ENCODE results near the gene ARHGEF7. TPM values are rescaled to one million over a fixed set of nuclear protein-coding genes. Genes with fewer than 3 reads are reported as not detected.
A peak's percentile ranks its signal among the peaks of the same experiment; 100 is the strongest.

The ARHGEF7 gene
- polyA plus RNA-seq, 1 experiment: 40.3 TPM

GRCh38 chr13:111328574-111329410, 213.7 kb downstream of the ARHGEF7 start:
- H3K27me3 ChIP-seq (ENCODE audit: control insufficient read depth, insufficient read depth, low read length): peaks cover 5% of the 10 kb centered on the region
- CTCF ChIA-PET: no interaction called here
- DNase-seq (ENCODE audit: low read depth, low spot score): no peak

GRCh38 chr13:111329641-111330040, 214.5 kb downstream of the ARHGEF7 start:
- Histone ChIP-seq H3K27me3 (ENCODE audit: control insufficient read depth, insufficient read depth, low read length) (peaks cover 2% of the 10 kb centered on the region), H3K9me3 (ENCODE audit: control insufficient read depth, insufficient read depth, low read length) (peaks cover 20% of the 10 kb centered on the region), H3K27ac (ENCODE audit: low read depth, low read length) (no peak overlapping the region), H3K4me3 (ENCODE audit: low read depth, low read length) (no peak overlapping the region)
- CTCF ChIA-PET: no interaction called here
- POLR2A ChIA-PET: no interaction called here
- no peak for DNase-seq (ENCODE audit: low read depth, low spot score)
- TF ChIP-seq CTCF (IDR thresholded peaks at IDR 0.05; ENCODE audit: low read depth, low read length): no peak

More at GRCh38 chr13:111328574-111329410, 213.7 kb downstream of the ARHGEF7 start:
- Histone ChIP-seq H3K9me3 (ENCODE audit: control insufficient read depth, insufficient read depth, low read length) (peaks cover 15% of the 10 kb centered on the region; the same call in 1 of the 2 replicates), H3K4me3 (ENCODE audit: low read depth, low read length) (no peak overlapping the region), H3K27ac (ENCODE audit: low read depth, low read length) (no peak overlapping the region)
- TF ChIP-seq CTCF (IDR thresholded peaks at IDR 0.05; ENCODE audit: low read depth, low read length): no peak
- POLR2A ChIA-PET: no interaction called here

- no peak for DNase-seq (ENCODE audit: low read depth, low spot score)
- Histone ChIP-seq H3K9me3 (ENCODE audit: control insufficient read depth, insufficient read depth, low read length) (peaks cover 20% of the 10 kb centered on the region), H3K27me3 (ENCODE audit: control insufficient read depth, insufficient read depth, low read length) (peaks cover under 1% of the 10 kb centered on the region), H3K27ac (ENCODE audit: low read depth, low read length) (no peak overlapping the region), H3K4me3 (ENCODE audit: low read depth, low read length) (no peak overlapping the region)
- ChIA-PET CTCF (no interaction called here), POLR2A (no interaction called here)
- TF ChIP-seq CTCF (IDR thresholded peaks at IDR 0.05; ENCODE audit: low read depth, low read length): no peak
Observed at GRCh38 chr13:111330066-111330610, 215.0 kb downstream of the ARHGEF7 start.

- Histone ChIP-seq H3K27me3 (ENCODE audit: control insufficient read depth, insufficient read depth, low read length) (no peaks in the 10 kb centered on the region), H3K9me3 (ENCODE audit: control insufficient read depth, insufficient read depth, low read length) (peaks cover 14% of the 10 kb centered on the region), H3K27ac (ENCODE audit: low read depth, low read length) (no peak overlapping the region), H3K4me3 (ENCODE audit: low read depth, low read length) (no peak overlapping the region)
- ChIA-PET POLR2A (no interaction called here), CTCF (interaction anchor here (1.0 kb wide), 1 partner anchor 9 kb away, joined by 7 read pairs; no protein-coding TSS in a partner anchor)
- no peak for TF ChIP-seq CTCF (IDR thresholded peaks at IDR 0.05; ENCODE audit: low read depth, low read length)
- DNase-seq (ENCODE audit: low read depth, low spot score): no peak
Observed at GRCh38 chr13:111335298-111335697, 220.2 kb downstream of the ARHGEF7 start.

DNA sequence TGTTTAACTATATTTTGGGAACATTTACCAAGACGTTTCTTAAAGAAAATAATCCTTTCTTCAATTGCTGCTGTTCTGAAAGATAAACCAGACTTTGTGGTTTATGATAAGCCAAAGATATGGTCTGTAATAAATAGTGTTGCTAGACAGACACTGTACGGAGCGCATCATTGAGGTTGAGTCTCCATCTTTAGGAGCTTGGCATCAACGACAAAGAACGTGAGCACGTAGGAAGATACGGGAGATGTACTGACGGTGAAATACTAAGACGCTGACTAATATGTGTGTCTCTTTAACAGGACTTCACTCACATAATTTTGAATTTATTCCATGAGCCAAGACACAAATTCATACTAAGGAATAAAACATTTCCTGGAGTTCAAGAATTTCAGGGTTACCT, 221.6 kb downstream of the ARHGEF7 start:
- no peak for DNase-seq (ENCODE audit: low read depth, low spot score)
- Histone ChIP-seq H3K27me3 (ENCODE audit: control insufficient read depth, insufficient read depth, low read length) (no peaks in the 10 kb centered on the region), H3K9me3 (ENCODE audit: control insufficient read depth, insufficient read depth, low read length) (peaks cover 14% of the 10 kb centered on the region), H3K27ac (ENCODE audit: low read depth, low read length) (peak overlapping the region; percentile 42), H3K4me3 (ENCODE audit: low read depth, low read length) (no peak overlapping the region)
- ChIA-PET POLR2A (no interaction called here), CTCF (interaction anchor here (0.5 kb wide), 1 partner anchor 8 kb away, joined by 8 read pairs; no protein-coding TSS in a partner anchor)
- TF ChIP-seq CTCF (IDR thresholded peaks at IDR 0.05; ENCODE audit: low read depth, low read length): no peak

Measured in AG04450 (cell line).